Endothelial cell (in vitro differentiated cells): ENCODE results near the gene EHD1. TPM values are rescaled to one million over a fixed set of nuclear protein-coding genes. Genes with fewer than 3 reads are reported as not detected.

Source experiments
- DNase-seq: peaks from one replicate; pipeline ENCODE4 v3.0.0; 2021; ENCODE audit warnings: low spot score
- H3K27ac Mint-ChIP-seq: one replicate; pipeline ENCODE4 v1.8.0; 2021; ENCODE audit warnings: mixed read lengths, inconsistent platforms; ENCODE audit not compliant: unreplicated experiment
- H3K27me3 Mint-ChIP-seq: one replicate; pipeline ENCODE4 v1.8.0; 2021; ENCODE audit warnings: mild to moderate bottlenecking, moderate library complexity, mixed read lengths, inconsistent platforms; ENCODE audit not compliant: unreplicated experiment
- H3K36me3 Mint-ChIP-seq: one replicate; pipeline ENCODE4 v1.8.0; 2021; ENCODE audit warnings: mild to moderate bottlenecking, low read depth, mixed read lengths, inconsistent platforms; ENCODE audit not compliant: unreplicated experiment
- H3K4me1 Mint-ChIP-seq: one replicate; pipeline ENCODE4 v1.8.0; 2021; ENCODE audit warnings: mild to moderate bottlenecking, mixed read lengths, inconsistent platforms; ENCODE audit not compliant: unreplicated experiment
- H3K4me3 Mint-ChIP-seq: one replicate; pipeline ENCODE4 v1.8.0; 2021; ENCODE audit warnings: mild to moderate bottlenecking, mixed read lengths, inconsistent platforms; ENCODE audit not compliant: unreplicated experiment
- H3K9me3 Mint-ChIP-seq: one replicate; pipeline ENCODE4 v1.8.0; 2021; ENCODE audit warnings: mixed read lengths, inconsistent platforms; ENCODE audit not compliant: unreplicated experiment
- total RNA-seq: library from RNA; stranded (reverse); fragmentation: NEBNext Ultra II Directional; extraction: Animal tissue kit (Norgen Biotek cat#: 25700); gene quantifications from one replicate; pipeline ENCODE4 v1.2.1, GENCODE V29; 2021; ENCODE audit not compliant: unreplicated experiment
- TF ChIP-seq, protein P1 (sequence below): fragments of 200-600 bp; sonication (generic); IDR thresholded peaks from one replicate; pipeline ENCODE4 v1.5.0; 2021; ENCODE audit warnings: antibody characterized with exemption; ENCODE audit not compliant: unreplicated experiment

The EHD1 gene
- total RNA-seq, 1 donor from 2014 or later = 84.0 TPM

DNA sequence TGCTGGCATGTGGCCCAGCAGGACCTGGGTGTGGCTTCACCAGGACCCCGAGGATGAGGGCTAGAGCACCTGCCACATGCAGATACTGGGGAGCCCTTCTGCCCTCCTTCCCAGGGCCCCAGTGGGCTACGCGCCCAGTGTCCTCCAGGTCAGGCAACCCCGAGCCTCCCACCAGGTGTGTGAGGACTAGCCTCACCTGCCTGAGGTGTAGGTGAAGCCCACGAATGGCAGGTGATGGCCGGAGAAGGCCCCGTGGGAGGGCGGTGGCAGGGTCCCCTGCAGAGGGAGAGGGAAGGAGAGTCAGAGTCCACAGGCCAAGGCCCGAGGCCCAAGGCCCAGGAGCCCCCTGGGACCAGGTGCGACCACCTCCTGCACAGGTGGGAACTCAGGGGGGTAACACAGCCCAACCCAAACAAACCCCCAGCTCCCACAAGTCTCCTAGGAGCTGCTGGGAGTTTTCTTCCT is 40.5 kb downstream of the EHD1 start:
- no peak overlapping the region for H3K27ac Mint-ChIP-seq
- H3K36me3 Mint-ChIP-seq = peaks cover 3% of the 10 kb centered on the region
- peaks cover 2% of the 10 kb centered on the region for H3K4me1 Mint-ChIP-seq
- TF ChIP-seq, protein P1, sequence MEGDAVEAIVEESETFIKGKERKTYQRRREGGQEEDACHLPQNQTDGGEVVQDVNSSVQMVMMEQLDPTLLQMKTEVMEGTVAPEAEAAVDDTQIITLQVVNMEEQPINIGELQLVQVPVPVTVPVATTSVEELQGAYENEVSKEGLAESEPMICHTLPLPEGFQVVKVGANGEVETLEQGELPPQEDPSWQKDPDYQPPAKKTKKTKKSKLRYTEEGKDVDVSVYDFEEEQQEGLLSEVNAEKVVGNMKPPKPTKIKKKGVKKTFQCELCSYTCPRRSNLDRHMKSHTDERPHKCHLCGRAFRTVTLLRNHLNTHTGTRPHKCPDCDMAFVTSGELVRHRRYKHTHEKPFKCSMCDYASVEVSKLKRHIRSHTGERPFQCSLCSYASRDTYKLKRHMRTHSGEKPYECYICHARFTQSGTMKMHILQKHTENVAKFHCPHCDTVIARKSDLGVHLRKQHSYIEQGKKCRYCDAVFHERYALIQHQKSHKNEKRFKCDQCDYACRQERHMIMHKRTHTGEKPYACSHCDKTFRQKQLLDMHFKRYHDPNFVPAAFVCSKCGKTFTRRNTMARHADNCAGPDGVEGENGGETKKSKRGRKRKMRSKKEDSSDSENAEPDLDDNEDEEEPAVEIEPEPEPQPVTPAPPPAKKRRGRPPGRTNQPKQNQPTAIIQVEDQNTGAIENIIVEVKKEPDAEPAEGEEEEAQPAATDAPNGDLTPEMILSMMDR = no peak
- H3K9me3 Mint-ChIP-seq = no peaks in the 10 kb centered on the region
- H3K4me3 Mint-ChIP-seq = no peak overlapping the region
- DNase-seq = no peak
- peaks cover 2% of the 10 kb centered on the region for H3K27me3 Mint-ChIP-seq

GRCh38 chr11:64836448-64837072 is 41.9 kb downstream of the EHD1 start:
- Mint-ChIP-seq H3K27me3 (peaks cover 8% of the 10 kb centered on the region), H3K4me1 (peaks cover 2% of the 10 kb centered on the region), H3K9me3 (no peaks in the 10 kb centered on the region), H3K4me3 (no peak overlapping the region), H3K36me3 (peaks cover 8% of the 10 kb centered on the region), H3K27ac (no peak overlapping the region)
- no peak for DNase-seq
- TF ChIP-seq, protein P1 = no peak

DNA sequence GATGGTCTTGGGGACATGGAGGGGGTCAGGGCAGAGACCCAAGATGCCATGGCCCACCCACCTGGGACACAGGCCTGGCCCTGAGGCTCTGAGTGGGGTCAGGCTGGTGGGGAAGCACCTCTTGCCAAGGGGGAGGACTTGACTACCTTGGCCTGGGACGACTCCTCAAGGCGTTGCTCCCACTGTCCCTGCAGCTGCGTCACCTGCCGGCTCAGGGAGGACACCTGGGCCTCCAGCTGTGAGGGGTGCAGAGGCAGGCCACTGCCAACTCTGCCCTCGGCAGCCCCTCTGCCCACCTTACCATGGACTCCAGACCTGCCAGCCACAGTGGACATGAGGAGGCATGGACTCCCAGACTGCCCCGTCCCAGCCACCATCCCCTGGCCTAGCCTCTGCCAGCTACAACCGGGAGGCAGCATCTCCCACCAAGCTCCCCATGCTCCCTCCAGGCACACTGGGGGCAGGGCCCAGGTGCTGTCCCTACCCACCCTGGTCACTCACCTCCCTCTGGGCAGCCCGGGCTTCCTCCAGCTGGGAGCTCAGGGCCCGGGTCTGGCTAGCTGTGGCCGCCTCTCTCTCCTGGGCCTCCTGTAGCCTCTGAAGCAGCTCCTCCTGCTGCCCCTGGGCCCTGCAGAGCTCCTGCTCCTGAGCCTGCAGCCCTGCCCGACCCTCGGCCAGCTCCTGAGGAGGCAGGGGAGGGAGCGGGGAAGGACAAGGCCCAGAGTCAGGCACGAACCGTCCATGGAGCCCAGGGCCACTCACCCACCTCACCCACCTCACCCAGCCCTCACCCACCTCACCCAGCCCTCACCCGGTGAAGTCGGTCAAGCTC is 42.6 kb downstream of the EHD1 start:
- Mint-ChIP-seq H3K36me3 (peaks cover 8% of the 10 kb centered on the region), H3K27ac (no peak overlapping the region), H3K9me3 (no peaks in the 10 kb centered on the region), H3K27me3 (peaks cover 9% of the 10 kb centered on the region), H3K4me3 (no peak overlapping the region), H3K4me1 (peaks cover 2% of the 10 kb centered on the region)
- DNase-seq = no peak
- TF ChIP-seq, protein P1 = no peak

GRCh38 chr11:64834723-64835615 is 43.5 kb downstream of the EHD1 start:
- H3K9me3 Mint-ChIP-seq = no peaks in the 10 kb centered on the region
- TF ChIP-seq, protein P1 = no peak
- H3K27ac Mint-ChIP-seq = no peak overlapping the region
- peaks cover 9% of the 10 kb centered on the region for H3K27me3 Mint-ChIP-seq
- H3K36me3 Mint-ChIP-seq = peaks cover 8% of the 10 kb centered on the region
- H3K4me3 Mint-ChIP-seq = no peak overlapping the region
- DNase-seq = no peak
- H3K4me1 Mint-ChIP-seq = peaks cover 2% of the 10 kb centered on the region
